Thyroid gland (tissue), 4 donors: ENCODE data around the gene KRT40. TPM values are rescaled to one million over a fixed set of nuclear protein-coding genes. Genes with fewer than 3 reads are reported as not detected.
A peak's percentile ranks its signal among the peaks of the same experiment; 100 is the strongest.

Experiments
- DNase-seq, 2 donors: peaks; one replicate each; pipeline ENCODE4 v3.0.0-alpha.2; 2019
- H3K27ac ChIP-seq, 3 donors: fragments of 200-600 bp; sonication (generic); 1 replicate in 2 of 3; 2 replicates in 1 of 3; pipeline ENCODE4 v1.5.1; 2016 to 2019; ENCODE audit warnings: mild to moderate bottlenecking in 1 of 3, moderate library complexity in 1 of 3
- H3K27me3 ChIP-seq: fragments of 200-600 bp; sonication (generic); one replicate; pipeline ENCODE4 v1.5.1; 2019
- H3K36me3 ChIP-seq, 2 donors: fragments of 200-600 bp; sonication (generic); one replicate each; pipeline ENCODE4 v1.5.1; 2016 to 2019
- H3K4me1 ChIP-seq, 2 donors: fragments of 200-600 bp; sonication (generic); one replicate each; pipeline ENCODE4 v1.5.1; 2017 to 2019
- H3K4me3 ChIP-seq, 3 donors: fragments of 200-600 bp; sonication (generic); replicated peaks in 1 of 3; 1 replicate in 2 of 3; 2 replicates in 1 of 3; pipeline ENCODE4 v1.5.1; 2016; ENCODE audit warnings: mild to moderate bottlenecking in 1 of 3
- H3K9me3 ChIP-seq: fragments of 200-600 bp; sonication (generic); one replicate; pipeline ENCODE4 v1.5.1; 2017
- POLR2A ChIP-seq, 2 donors: fragments of 450-650 bp; IDR thresholded peaks; one replicate each; pipeline ENCODE4 v1.6.1; 2017; ENCODE audit warnings: antibody characterized with exemption in 2 of 2, mild to moderate bottlenecking in 2 of 2, moderate library complexity in 1 of 2
- WGBS, 2 donors: methylation state at CpG; one replicate each; pipeline ENCODE4 v1.1.5; 2017; 5-methylcytosine and 5-hydroxymethylcytosine counted together
- intact Hi-C: fragments of 100-400 bp; cut with DNase I; formaldehyde crosslinking; loops from one replicate; pipeline ENCODE4 v1.15.1; 2023
- total RNA-seq, 4 donors: library from RNA; depleted of rRNA; stranded (reverse); fragments of >200 nt; gene quantifications; one replicate each; pipeline ENCODE4 v1.2.3, GENCODE V29; 2016
- TF ChIP-seq, protein P1 (sequence below), 6 experiments: fragments of 200-600 bp in 3 of 6; fragments of 450-650 bp in 3 of 6; sonication (generic) in 3 of 6; IDR thresholded peaks; one replicate each; pipeline ENCODE4 v1.5.1; 2016 to 2019; ENCODE audit warnings: antibody characterized with exemption in 6 of 6, mild to moderate bottlenecking in 2 of 6, inconsistent platforms in 1 of 6, moderate library complexity in 1 of 6

Gene KRT40
- total RNA-seq, 4 donors from 2014 or later = not detected

DNA sequence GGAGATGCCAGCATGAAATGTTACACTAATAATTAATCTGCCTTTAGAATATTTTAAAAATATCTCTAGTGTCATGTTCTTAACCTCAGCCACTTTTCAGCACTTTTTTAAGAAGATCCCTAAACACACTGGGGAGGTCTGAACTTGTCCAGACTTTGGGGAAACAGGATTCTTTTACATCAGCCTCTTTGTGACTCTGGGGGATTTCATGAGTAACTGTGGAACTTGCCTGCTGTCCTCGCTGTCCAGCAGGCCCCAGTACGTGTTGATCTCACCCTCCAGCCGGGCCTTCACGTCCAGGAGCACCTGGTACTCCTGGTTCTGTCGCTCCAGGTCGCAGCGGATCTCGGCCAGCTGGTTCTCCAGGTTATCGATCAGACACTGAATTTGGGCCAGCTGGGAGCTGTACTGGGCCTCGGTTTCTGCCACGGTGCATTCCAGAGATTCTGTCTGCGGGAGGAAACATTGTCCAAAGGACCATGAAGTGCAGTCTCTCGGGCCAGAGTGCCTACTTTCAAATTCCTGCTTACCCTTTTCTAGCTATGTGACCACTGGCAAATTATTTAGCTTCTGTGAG is 5.5 kb downstream of the KRT40 start:
- Histone ChIP-seq H3K4me3 (no peak overlapping the region), H3K27ac (no peak overlapping the region), H3K4me1 (no peaks in the 10 kb centered on the region), H3K27me3 (no peaks in the 10 kb centered on the region), H3K36me3 (no peaks in the 10 kb centered on the region), H3K9me3 (no peaks in the 10 kb centered on the region)
- TF ChIP-seq, protein P1, sequence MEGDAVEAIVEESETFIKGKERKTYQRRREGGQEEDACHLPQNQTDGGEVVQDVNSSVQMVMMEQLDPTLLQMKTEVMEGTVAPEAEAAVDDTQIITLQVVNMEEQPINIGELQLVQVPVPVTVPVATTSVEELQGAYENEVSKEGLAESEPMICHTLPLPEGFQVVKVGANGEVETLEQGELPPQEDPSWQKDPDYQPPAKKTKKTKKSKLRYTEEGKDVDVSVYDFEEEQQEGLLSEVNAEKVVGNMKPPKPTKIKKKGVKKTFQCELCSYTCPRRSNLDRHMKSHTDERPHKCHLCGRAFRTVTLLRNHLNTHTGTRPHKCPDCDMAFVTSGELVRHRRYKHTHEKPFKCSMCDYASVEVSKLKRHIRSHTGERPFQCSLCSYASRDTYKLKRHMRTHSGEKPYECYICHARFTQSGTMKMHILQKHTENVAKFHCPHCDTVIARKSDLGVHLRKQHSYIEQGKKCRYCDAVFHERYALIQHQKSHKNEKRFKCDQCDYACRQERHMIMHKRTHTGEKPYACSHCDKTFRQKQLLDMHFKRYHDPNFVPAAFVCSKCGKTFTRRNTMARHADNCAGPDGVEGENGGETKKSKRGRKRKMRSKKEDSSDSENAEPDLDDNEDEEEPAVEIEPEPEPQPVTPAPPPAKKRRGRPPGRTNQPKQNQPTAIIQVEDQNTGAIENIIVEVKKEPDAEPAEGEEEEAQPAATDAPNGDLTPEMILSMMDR (IDR thresholded peaks at IDR 0.05) = no peak
- no peak for TF ChIP-seq POLR2A (IDR thresholded peaks at IDR 0.05)
- peak; percentile 18 for DNase-seq
- intact Hi-C loops = no loop called here
- WGBS, 2 donors = 41 to 49% methylated on average over 4 to 13 of the region's 13 CpGs

GRCh38 chr17:40975516-40975915 is 8.6 kb downstream of the KRT40 start:
- intact Hi-C loops = no loop called here
- no peaks in the 10 kb centered on the region for H3K4me1 ChIP-seq
- no peak overlapping the region for H3K4me3 ChIP-seq
- no peaks in the 10 kb centered on the region for H3K36me3 ChIP-seq
- no peaks in the 10 kb centered on the region for H3K9me3 ChIP-seq
- H3K27me3 ChIP-seq = no peaks in the 10 kb centered on the region
- TF ChIP-seq POLR2A (IDR thresholded peaks at IDR 0.05) = no peak
- TF ChIP-seq, protein P1 (IDR thresholded peaks at IDR 0.05) = no peak
- no peak overlapping the region for H3K27ac ChIP-seq
- no peak for DNase-seq

DNA sequence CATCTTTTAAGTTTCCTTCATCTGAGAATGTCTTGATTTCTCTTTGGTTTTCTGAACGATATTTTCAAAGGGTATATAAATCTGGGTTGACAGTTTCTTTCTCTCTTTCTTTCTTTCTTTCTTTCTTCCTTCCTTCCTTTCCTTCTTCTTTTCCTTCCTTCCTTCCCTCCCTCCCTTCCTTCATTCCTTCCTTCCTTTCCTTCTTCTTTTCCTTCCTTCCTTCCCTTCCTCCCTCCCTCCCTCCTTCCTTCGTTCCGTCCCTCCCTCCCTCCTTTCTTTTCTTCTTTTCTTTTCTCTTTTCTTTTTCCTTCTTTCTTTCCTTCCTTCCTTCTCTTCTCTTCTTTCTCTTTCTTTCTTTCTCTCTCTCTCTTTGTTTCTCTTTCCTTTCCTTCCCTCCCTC is 9.8 kb downstream of the KRT40 start:
- WGBS, 2 donors = 91 to 95% methylated on average over 3 of the region's 3 CpGs
- intact Hi-C loops = no loop called here
- no peak for DNase-seq

DNA sequence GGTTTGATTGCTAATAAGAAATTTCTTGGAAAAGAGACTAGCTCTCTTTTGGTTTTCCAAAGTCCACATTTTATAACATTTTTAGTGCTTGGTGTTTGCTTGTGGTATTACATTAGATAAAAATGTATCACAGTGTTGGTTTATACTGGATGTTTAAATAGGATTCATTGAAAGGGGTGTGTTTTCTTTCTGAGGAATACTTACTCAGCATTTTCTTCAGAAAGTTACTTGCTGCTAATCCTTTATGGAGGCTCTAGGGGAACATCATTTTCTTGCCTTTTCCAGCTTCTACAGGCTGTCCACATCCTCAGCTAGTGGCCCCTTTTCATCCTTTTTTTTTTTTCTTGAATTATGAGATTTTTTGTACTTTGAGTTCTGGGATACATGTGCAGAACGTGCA is 16.5 kb downstream of the KRT40 start:
- TF ChIP-seq POLR2A (IDR thresholded peaks at IDR 0.05) = no peak
- TF ChIP-seq, protein P1 (IDR thresholded peaks at IDR 0.05) = no peak
- H3K4me3 ChIP-seq = no peak overlapping the region
- no peak overlapping the region for H3K27ac ChIP-seq
- H3K9me3 ChIP-seq = no peaks in the 10 kb centered on the region
- H3K4me1 ChIP-seq = no peaks in the 10 kb centered on the region
- H3K27me3 ChIP-seq = no peaks in the 10 kb centered on the region
- intact Hi-C loops = no loop called here
- DNase-seq = no peak
- no peaks in the 10 kb centered on the region for H3K36me3 ChIP-seq
- WGBS, 2 donors = 86 to 89% methylated on average over 1 of the region's 1 CpG

More for the DNA sequence above, 9.8 kb downstream of the KRT40 start:
- Histone ChIP-seq H3K36me3 (no peaks in the 10 kb centered on the region), H3K4me3 (no peak overlapping the region), H3K27me3 (no peaks in the 10 kb centered on the region), H3K9me3 (no peaks in the 10 kb centered on the region), H3K4me1 (no peaks in the 10 kb centered on the region), H3K27ac (no peak overlapping the region)
- TF ChIP-seq POLR2A (IDR thresholded peaks at IDR 0.05) = no peak
- TF ChIP-seq, protein P1 (IDR thresholded peaks at IDR 0.05) = no peak

- no peaks in the 10 kb centered on the region for H3K27me3 ChIP-seq
- H3K4me1 ChIP-seq = no peaks in the 10 kb centered on the region
- no peak for TF ChIP-seq POLR2A (IDR thresholded peaks at IDR 0.05)
- TF ChIP-seq, protein P1 (IDR thresholded peaks at IDR 0.05) = no peak
- H3K36me3 ChIP-seq = no peaks in the 10 kb centered on the region
- no peak within 1 kb of the TSS for H3K4me3 ChIP-seq
- intact Hi-C loops = no loop called here
- no peak within 1 kb of the TSS for H3K27ac ChIP-seq
- H3K9me3 ChIP-seq = no peaks in the 10 kb centered on the region
- 44 to 52% methylated on average over 1 of the region's 1 CpG for WGBS, 2 donors
- DNase-seq = no peak
Observed at GRCh38 chr17:40966848-40967247, 17.3 kb downstream of the KRT40 start, which contains the start of gene KRT39. TSS of gene KRT39 (minus strand) at chr17:40966948. CDS start at chr17:40966856, 92 bp downstream.
